ENCODE results near the gene IL1RAPL2. TPM values are rescaled to one million over a fixed set of nuclear protein-coding genes. Genes with fewer than 3 reads are reported as not detected.

Gene IL1RAPL2
- total and polyA plus RNA-seq, 2 of the 8 experiments (the other 6 are each of a cell fraction or from before 2014, with no cell fraction given): 0.20 to 1.3 TPM

GRCh38 chrX:104707572-104707971 lies 141.6 kb downstream of the IL1RAPL2 start:
- Histone ChIP-seq H2BK15ac (ENCODE audit: low read length) (no peak overlapping the region), H3K4me3 (ENCODE audit: extremely low read depth in 1 of 4, insufficient read depth in 2 of 4, low read depth in 3 of 4, low read length in 4 of 4) (no peak overlapping the region), H3K23ac (ENCODE audit: insufficient read length) (no peak overlapping the region), H3K4me2 (ENCODE audit: insufficient read depth in 1 of 2, low read depth in 2 of 2, low read length in 2 of 2) (no peak overlapping the region), H2BK12ac (ENCODE audit: low read depth, low read length) (no peak overlapping the region), H3K9ac (replicated peaks in 1 of 4; ENCODE audit: extremely low read depth in 1 of 4, low read depth in 3 of 4, low read length in 3 of 4) (no peak overlapping the region), H3K56ac (replicated peaks; ENCODE audit: insufficient read length, low read depth, low read length) (no peak overlapping the region), H2AK5ac (ENCODE audit: low read depth, low read length) (no peak overlapping the region), H3K27ac (ENCODE audit: low read depth, low read length) (no peak overlapping the region), H3K79me1 (ENCODE audit: low read depth, low read length) (no peaks in the 10 kb centered on the region), H3K14ac (ENCODE audit: insufficient read length) (no peak overlapping the region), H2BK120ac (replicated peaks; ENCODE audit: low read depth, low read length) (no peak overlapping the region), H3K4me1 (replicated peaks in 1 of 4; ENCODE audit: control insufficient read depth in 3 of 4, insufficient read depth in 4 of 4, low read length in 3 of 4) (no peaks in the 10 kb centered on the region), H3K27me3 (replicated peaks in 1 of 4; ENCODE audit: control insufficient read depth in 3 of 4, extremely low read depth in 1 of 4, insufficient read depth in 3 of 4, low read length in 3 of 4) (no peaks in the 10 kb centered on the region), H4K20me1 (replicated peaks in 1 of 2; ENCODE audit: control insufficient read depth in 1 of 2, insufficient read depth in 2 of 2, low read length in 2 of 2) (no peaks in the 10 kb centered on the region), H3K36me3 (ENCODE audit: control insufficient read depth in 2 of 4, insufficient read depth in 4 of 4, low read length in 3 of 4) (no peaks in the 10 kb centered on the region), H4K8ac (ENCODE audit: extremely low read depth, insufficient read depth, low read length) (no peak overlapping the region), H3K4ac (replicated peaks; ENCODE audit: insufficient read length, low read depth, low read length) (no peak overlapping the region), H2BK20ac (ENCODE audit: low read length) (no peak overlapping the region), H3K23me2 (ENCODE audit: low read depth, low read length) (no peaks in the 10 kb centered on the region), H3K18ac (ENCODE audit: extremely low read depth, low read length) (no peak overlapping the region), H4K5ac (ENCODE audit: insufficient read length, low read depth, low read length) (no peak overlapping the region), H2BK5ac (ENCODE audit: low read depth, low read length) (no peak overlapping the region), H3K9me3 (ENCODE audit: insufficient read depth in 2 of 2, low read depth in 1 of 2, low read length in 1 of 2) (no peaks in the 10 kb centered on the region), H4K91ac (replicated peaks; ENCODE audit: insufficient read length, low read length) (no peak overlapping the region), H3K79me2 (ENCODE audit: control insufficient read depth in 1 of 2, insufficient read depth in 2 of 2, low read length in 2 of 2) (no peaks in the 10 kb centered on the region), H2AFZ (ENCODE audit: low read length) (no peak overlapping the region)
- ChIA-PET CTCF (ENCODE audit: partially characterized antibody) (no interaction called here), POLR2A (ENCODE audit: partially characterized antibody) (no interaction called here)
- no peak for DNase-seq (ENCODE audit: low read depth in 1 of 2, low spot score in 2 of 2)
- no peak for FAIRE-seq
- no peak for TF ChIP-seq NANOG (IDR thresholded peaks at IDR 0.05; ENCODE audit: insufficient read depth, low read depth, low read length, poor library complexity, severe bottlenecking)
- no peak for TF ChIP-seq CREB1 (IDR thresholded peaks at IDR 0.05)

Data from H1 (cell line).